Myometrial cell (primary cell): ENCODE measurements around the gene TMEM151B. TPM values are rescaled to one million over a fixed set of nuclear protein-coding genes. Genes with fewer than 3 reads are reported as not detected.

Source experiments
- total RNA-seq: library from RNA; depleted of rRNA; stranded (reverse); fragments of >200 nt; gene quantifications from 2 replicates; pipeline ENCODE4 v1.2.3, GENCODE V29; 2015

Gene TMEM151B
- total RNA-seq, result under 0.01 TPM in 1 of 2 replicates, not detected in the other

DNA sequence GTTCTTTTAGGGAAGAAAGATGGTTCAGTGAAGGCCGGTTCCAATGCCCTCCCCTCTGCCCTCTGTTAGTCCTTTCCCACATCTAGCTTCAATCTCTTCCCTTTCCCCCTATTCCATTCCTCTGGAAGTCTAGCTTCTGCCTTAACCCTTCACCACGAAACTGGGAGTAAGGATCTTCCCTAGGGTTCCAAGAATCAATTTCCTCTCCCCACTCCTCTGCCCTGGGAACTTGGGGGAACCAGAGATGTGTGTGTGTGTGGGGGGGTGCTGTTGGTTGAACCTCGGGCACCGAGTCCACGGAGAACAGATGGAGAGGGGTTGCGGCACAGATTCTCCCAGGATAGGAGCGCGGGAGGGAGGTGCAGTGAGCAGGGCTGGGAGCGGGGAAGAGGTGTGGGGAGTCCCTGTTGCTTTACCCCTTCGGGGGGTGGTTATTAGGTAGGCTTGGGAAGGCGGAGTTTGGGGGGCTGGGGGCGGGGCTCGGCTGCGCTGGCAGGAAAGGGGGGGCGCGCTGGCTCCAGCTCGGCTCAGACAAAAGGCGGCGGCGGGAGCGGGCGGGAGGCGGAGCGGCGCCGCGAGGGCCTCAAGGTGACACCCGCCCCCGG, at the start of gene TMEM151B:
TMEM151B (plus strand) TSS at position 530 of the 605 bp plus-strand sequence. CDS start 293 bp downstream, outside the sequence.

GRCh38 chr6:44223319-44224028, 46.8 kb upstream of the TMEM151B start, which contains the start of gene SLC29A1:
Gene SLC29A1 (plus strand): TSS chr6:44223595. CDS start chr6:44227314, 3,719 bp downstream.

GRCh38 chr6:44246663-44247337, 23.4 kb upstream of the TMEM151B start, which contains the start of gene HSP90AB1:
Gene HSP90AB1 (plus strand): TSS chr6:44247101. CDS start chr6:44248630, 1,529 bp downstream.

GRCh38 chr6:44257025-44257752, 13.1 kb upstream of the TMEM151B start, which contains the start of gene SLC35B2:
Gene SLC35B2 (minus strand): TSS chr6:44257528. CDS start chr6:44257410, 118 bp downstream.

DNA sequence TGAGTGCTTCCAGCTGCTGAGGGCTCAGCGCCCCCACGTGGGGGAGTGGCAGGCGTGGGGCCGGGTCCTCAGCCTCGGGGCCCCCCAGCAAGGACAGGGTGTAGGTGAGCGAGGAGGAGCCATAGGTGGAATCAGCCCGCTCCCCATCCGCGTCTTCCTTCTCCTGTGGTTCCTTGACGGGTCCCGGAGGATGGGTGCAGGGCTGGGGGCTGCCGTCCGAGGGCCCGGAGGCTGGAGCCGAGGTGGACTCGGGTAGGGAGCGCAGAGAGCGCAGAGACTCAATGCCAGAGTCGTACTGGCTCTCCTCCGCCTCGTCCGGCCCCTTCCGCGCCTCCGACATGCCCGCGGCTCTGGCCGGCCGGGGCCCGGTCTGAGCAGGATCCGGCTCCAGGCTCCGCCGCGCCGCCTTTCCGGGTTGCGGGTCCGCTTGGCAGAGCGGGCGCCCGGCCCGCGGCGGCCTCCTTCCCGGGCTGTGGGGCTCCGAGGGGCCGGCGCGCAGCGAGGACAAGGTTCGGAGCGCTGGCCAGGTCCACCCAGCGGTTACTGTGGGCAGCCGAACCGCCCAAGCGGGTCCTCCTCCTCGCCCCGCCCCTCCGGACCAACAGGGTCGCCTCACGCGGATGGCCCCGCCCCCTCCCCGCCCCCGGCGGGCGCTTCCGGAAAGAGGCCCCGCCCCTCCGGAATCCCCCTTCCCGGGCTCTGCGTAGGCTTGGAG, 5.1 kb upstream of the TMEM151B start, which contains the start of gene NFKBIE:
NFKBIE (minus strand) TSS at position 545 of the 715 bp plus-strand sequence; CDS start at position 340, 205 bp downstream.

DNA sequence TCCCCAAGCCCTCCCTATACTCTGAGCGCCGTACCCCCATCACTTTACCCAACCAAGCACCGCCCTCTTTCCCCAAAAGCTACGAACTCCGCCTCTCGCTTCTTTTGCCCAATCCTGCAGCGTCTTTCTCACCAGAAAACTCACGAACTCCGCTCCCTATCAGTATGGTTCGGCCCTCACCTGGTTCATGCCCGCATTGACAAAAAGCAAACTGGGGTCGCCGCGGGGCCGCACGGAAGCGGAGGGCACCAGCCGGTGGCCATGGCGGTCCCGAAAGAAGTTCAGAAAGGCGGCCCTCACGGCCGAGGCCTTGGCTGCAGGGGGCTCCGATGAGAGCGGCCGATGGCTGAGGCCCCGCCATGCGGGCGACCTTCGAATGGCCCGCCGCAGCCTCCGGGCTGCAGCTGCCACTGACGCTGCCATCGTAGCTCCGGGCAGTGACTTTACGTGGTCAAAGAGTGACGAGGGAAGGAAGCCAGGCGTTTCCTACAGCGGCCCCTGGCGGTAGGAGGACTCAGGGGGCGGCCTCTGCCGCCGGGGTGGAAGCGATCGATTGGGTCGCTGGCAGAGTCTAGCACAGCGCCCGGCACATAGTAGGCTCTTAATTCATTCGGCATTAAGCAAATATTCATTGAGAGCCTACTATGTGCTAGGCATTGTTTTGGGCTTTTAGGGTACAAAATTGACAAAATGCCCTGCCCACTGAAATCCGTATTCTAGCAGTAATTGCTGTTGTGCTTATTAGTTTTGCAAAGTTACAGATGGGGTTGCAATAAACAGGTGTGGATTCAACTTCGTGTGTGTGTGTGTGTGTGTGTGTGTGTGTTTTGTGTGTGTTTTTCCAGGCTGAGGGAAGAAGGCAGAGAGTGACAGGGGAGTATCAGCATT, 42.9 kb downstream of the TMEM151B start, which contains the start of gene AARS2:
AARS2 (minus strand) TSS at position 447 of the 888 bp plus-strand sequence; CDS start at position 423, 24 bp downstream.

GRCh38 chr6:44342489-44342888, 72.2 kb downstream of the TMEM151B start, which contains the start of gene SPATS1:
Gene SPATS1 (plus strand): TSS chr6:44342650. CDS start chr6:44343096, 446 bp downstream.

Other genes with a start within 250 kb of the TMEM151B start
- gene MRPL14, start 143.0 kb upstream of the TMEM151B start, total RNA-seq, result 92.5 and 93.7 TPM in 2 replicates
- 25.7 and 36.2 TPM in 2 replicates for gene TMEM63B, start 142.9 kb upstream of the TMEM151B start, total RNA-seq
- 0.29 TPM in 1 of 2 replicates, not detected in the other for gene CAPN11, start 111.6 kb upstream of the TMEM151B start, total RNA-seq
- not detected in 2 replicates for gene MYMX, start 53.5 kb upstream of the TMEM151B start, total RNA-seq
- gene SLC29A1, start 46.9 kb upstream of the TMEM151B start, total RNA-seq, result 11.2 and 17.9 TPM in 2 replicates
- gene HSP90AB1, start 23.3 kb upstream of the TMEM151B start, total RNA-seq, result 932 and 1,034 TPM in 2 replicates
- gene SLC35B2, start 12.9 kb upstream of the TMEM151B start, total RNA-seq, result 102 and 121 TPM in 2 replicates
- gene NFKBIE, start 4.9 kb upstream of the TMEM151B start, total RNA-seq, result 29.1 and 29.8 TPM in 2 replicates
- 15.3 and 18.6 TPM in 2 replicates for gene AARS2, start 42.9 kb downstream of the TMEM151B start, total RNA-seq
- gene SPATS1, start 72.2 kb downstream of the TMEM151B start, total RNA-seq, result not detected in 2 replicates
- gene CDC5L, start 117.3 kb downstream of the TMEM151B start, total RNA-seq, result 9.8 and 17.0 TPM in 2 replicates